ENCODE data around the gene CHRNA4. TPM values are rescaled to one million over a fixed set of nuclear protein-coding genes. Genes with fewer than 3 reads are reported as not detected.

The CHRNA4 gene
- total RNA-seq, 1 donor from 2014 or later, result 0.63 TPM

- no peak for TF ChIP-seq CTCF (IDR thresholded peaks at IDR 0.05; ENCODE audit: unreplicated experiment)
- DNase-seq (ENCODE audit: low spot score in 2 of 2, unreplicated experiment in 2 of 2), result no peak
- Mint-ChIP-seq H3K27me3 (ENCODE audit: low read depth) (peaks cover 12% of the 10 kb centered on the region), H3K36me3 (no peaks in the 10 kb centered on the region), H3K27ac (no peak overlapping the region), H3K9me3 (no peaks in the 10 kb centered on the region), H3K4me1 (peaks cover 11% of the 10 kb centered on the region), H3K4me3 (no peak overlapping the region)
Measured at GRCh38 chr20:63325554-63326313, 35.4 kb downstream of the CHRNA4 start.

- no peak for DNase-seq (ENCODE audit: low spot score in 2 of 2, unreplicated experiment in 2 of 2)
- H3K27me3 Mint-ChIP-seq (ENCODE audit: low read depth), result peaks cover 12% of the 10 kb centered on the region
- H3K27ac Mint-ChIP-seq, result no peak overlapping the region
- no peaks in the 10 kb centered on the region for H3K36me3 Mint-ChIP-seq
- no peak overlapping the region for H3K4me3 Mint-ChIP-seq
- H3K4me1 Mint-ChIP-seq, result peaks cover 8% of the 10 kb centered on the region
- no peak for TF ChIP-seq CTCF (IDR thresholded peaks at IDR 0.05; ENCODE audit: unreplicated experiment)
- H3K9me3 Mint-ChIP-seq, result no peaks in the 10 kb centered on the region
Measured at GRCh38 chr20:63325021-63325471, 36.1 kb downstream of the CHRNA4 start.

GRCh38 chr20:63323357-63323981 is 37.7 kb downstream of the CHRNA4 start:
- H3K4me1 Mint-ChIP-seq, result peaks cover 8% of the 10 kb centered on the region

GRCh38 chr20:63322933-63323273 is 38.2 kb downstream of the CHRNA4 start:
- H3K27me3 Mint-ChIP-seq (ENCODE audit: low read depth), result peaks cover 12% of the 10 kb centered on the region
- H3K4me3 Mint-ChIP-seq, result no peak overlapping the region
- no peak overlapping the region for H3K27ac Mint-ChIP-seq
- no peak for DNase-seq (ENCODE audit: low spot score in 2 of 2, unreplicated experiment in 2 of 2)
- H3K9me3 Mint-ChIP-seq, result no peaks in the 10 kb centered on the region
- no peaks in the 10 kb centered on the region for H3K36me3 Mint-ChIP-seq
- peaks cover 8% of the 10 kb centered on the region for H3K4me1 Mint-ChIP-seq
- TF ChIP-seq CTCF (IDR thresholded peaks at IDR 0.05; ENCODE audit: unreplicated experiment), result no peak

More at GRCh38 chr20:63323357-63323981, 37.7 kb downstream of the CHRNA4 start:
- Mint-ChIP-seq H3K36me3 (no peaks in the 10 kb centered on the region), H3K27ac (no peak overlapping the region), H3K4me3 (no peak overlapping the region), H3K9me3 (no peaks in the 10 kb centered on the region), H3K27me3 (ENCODE audit: low read depth) (peaks cover 12% of the 10 kb centered on the region)
- no peak for DNase-seq (ENCODE audit: low spot score in 2 of 2, unreplicated experiment in 2 of 2)
- no peak for TF ChIP-seq CTCF (IDR thresholded peaks at IDR 0.05; ENCODE audit: unreplicated experiment)

- peaks cover 8% of the 10 kb centered on the region for H3K4me1 Mint-ChIP-seq
- H3K36me3 Mint-ChIP-seq, result no peaks in the 10 kb centered on the region
- H3K27me3 Mint-ChIP-seq (ENCODE audit: low read depth), result peaks cover 12% of the 10 kb centered on the region
- no peak for TF ChIP-seq CTCF (IDR thresholded peaks at IDR 0.05; ENCODE audit: unreplicated experiment)
- no peaks in the 10 kb centered on the region for H3K9me3 Mint-ChIP-seq
- H3K27ac Mint-ChIP-seq, result no peak overlapping the region
- DNase-seq (ENCODE audit: low spot score in 2 of 2, unreplicated experiment in 2 of 2), result peak in 1 of 2 experiments; percentile 16
- H3K4me3 Mint-ChIP-seq, result no peak overlapping the region
Measured at GRCh38 chr20:63322146-63322932, 38.8 kb downstream of the CHRNA4 start.

Measured in mesothelial cell of epicardium (in vitro differentiated cells).